IMR-90 (cell line): ENCODE results near the gene CDCP1. TPM values are rescaled to one million over a fixed set of nuclear protein-coding genes. Genes with fewer than 3 reads are reported as not detected.
A peak's percentile ranks its signal among the peaks of the same experiment; 100 is the strongest.

Experiments used
- ATAC-seq: fragments of 200-7000 bp; cut with Tn5 transposase; 2 replicates; pipeline ENCODE4 v1.9.1; 2020; ENCODE audit warnings: low read depth, mild to moderate bottlenecking, moderate library complexity
- BruUV-seq: library from RNA; stranded (reverse); fragments of 400-500 nt; replicated peaks from 2 replicates; lab custom pipeline; 2021; lab: Mats Ljungman, UMichigan
- CTCF ChIA-PET: fragments of 300-600 bp; formaldehyde crosslinking; extraction: SDS; loops from one replicate; lab custom pipeline; 2021; ENCODE audit warnings: antibody characterized with exemption; lab: Yijun Ruan, JAX
- POLR2A ChIA-PET: fragments of 300-600 bp; sonication (Branson Sonifier 250); formaldehyde crosslinking; loops from one replicate; lab custom pipeline; 2022; ENCODE audit warnings: antibody characterized with exemption; ENCODE audit not compliant: unreplicated experiment; lab: Charles Lee
- DNase-seq: peaks from one replicate; pipeline ENCODE4 v3.0.0; 2013
- H2AFZ ChIP-seq: replicated peaks from 2 replicates; pipeline ENCODE3; 2013; ENCODE audit warnings: low read length, mild to moderate bottlenecking; ENCODE audit not compliant: poor library complexity
- H2AK5ac ChIP-seq: 2 replicates; pipeline ENCODE4 v1.6.1; 2013; ENCODE audit warnings: low read depth, low read length, inconsistent platforms
- H2AK9ac ChIP-seq: replicated peaks from 2 replicates; pipeline ENCODE3; 2013; ENCODE audit warnings: mild to moderate bottlenecking, low read depth, low read length, moderate library complexity; ENCODE audit not compliant: poor library complexity
- H2BK120ac ChIP-seq: 2 replicates; pipeline ENCODE4 v1.6.1; 2013; ENCODE audit warnings: low read depth, low read length, inconsistent platforms
- H2BK15ac ChIP-seq: 3 replicates; pipeline ENCODE4 v1.6.1; 2013; ENCODE audit warnings: low read depth, low read length, inconsistent platforms
- H2BK20ac ChIP-seq: 2 replicates; pipeline ENCODE4 v1.6.1; 2013; ENCODE audit warnings: low read depth, mild to moderate bottlenecking, inconsistent platforms, low read length, moderate library complexity
- H2BK5ac ChIP-seq: 2 replicates; pipeline ENCODE4 v1.6.1; 2013; ENCODE audit warnings: mild to moderate bottlenecking, low read depth, low read length, inconsistent platforms; ENCODE audit not compliant: poor library complexity, severe bottlenecking
- H3K14ac ChIP-seq: replicated peaks from 2 replicates; pipeline ENCODE4 v1.6.1; 2013; ENCODE audit warnings: low read depth, low read length, inconsistent platforms
- H3K18ac ChIP-seq: 2 replicates; pipeline ENCODE4 v1.6.1; 2013; ENCODE audit warnings: low read depth, low read length, control low read depth
- H3K23ac ChIP-seq: 2 replicates; pipeline ENCODE4 v1.6.1; 2013; ENCODE audit warnings: low read depth, low read length, inconsistent platforms
- H3K27ac ChIP-seq: 2 replicates; pipeline ENCODE4 v1.5.1; 2013; ENCODE audit warnings: mild to moderate bottlenecking, control low read depth, low read length; ENCODE audit not compliant: insufficient read depth
- H3K27me3 ChIP-seq: 2 replicates; pipeline ENCODE4 v1.6.1; 2013; ENCODE audit warnings: low read length; ENCODE audit not compliant: control insufficient read depth, insufficient read depth
- H3K36me3 ChIP-seq: 2 replicates; pipeline ENCODE4 v1.6.1; 2013; ENCODE audit warnings: low read length, mixed read lengths; ENCODE audit not compliant: control insufficient read depth, insufficient read depth
- H3K4ac ChIP-seq: 2 replicates; pipeline ENCODE4 v1.6.1; 2013; ENCODE audit warnings: low read depth, low read length, inconsistent platforms
- H3K4me1 ChIP-seq: 2 replicates; pipeline ENCODE4 v1.6.1; 2013; ENCODE audit warnings: low read length, mixed read lengths; ENCODE audit not compliant: control insufficient read depth, insufficient read depth
- H3K4me2 ChIP-seq: 2 replicates; pipeline ENCODE4 v1.6.1; 2013; ENCODE audit warnings: low read depth, mild to moderate bottlenecking, control low read depth, low read length, moderate library complexity
- H3K4me3 ChIP-seq: 2 replicates; pipeline ENCODE4 v1.5.1; 2013; ENCODE audit warnings: low read depth, mild to moderate bottlenecking, control low read depth, low read length, moderate library complexity; ENCODE audit not compliant: insufficient read depth
- H3K56ac ChIP-seq: 2 replicates; pipeline ENCODE4 v1.6.1; 2013; ENCODE audit warnings: low read length, inconsistent platforms; ENCODE audit not compliant: insufficient read depth; ENCODE audit errors: extremely low read depth
- H3K79me1 ChIP-seq, 2 experiments: 2 replicates each; pipeline ENCODE4 v1.6.1; 2013; ENCODE audit warnings: low read length in 2 of 2, inconsistent platforms in 1 of 2, low read depth in 1 of 2
- H3K9ac ChIP-seq: 2 replicates; pipeline ENCODE4 v1.6.1; 2013; ENCODE audit warnings: low read depth, low read length, control low read depth
- H3K9me1 ChIP-seq: 2 replicates; pipeline ENCODE4 v1.6.1; 2013; ENCODE audit warnings: low read length, inconsistent platforms; ENCODE audit not compliant: insufficient read depth
- H3K9me3 ChIP-seq: 2 replicates; pipeline ENCODE4 v1.6.1; 2013; ENCODE audit warnings: low read length; ENCODE audit not compliant: control insufficient read depth, insufficient read depth
- H4K20me1 ChIP-seq: 2 replicates; pipeline ENCODE4 v1.6.1; 2013; ENCODE audit warnings: low read length, inconsistent platforms; ENCODE audit not compliant: insufficient read depth
- H4K5ac ChIP-seq: 2 replicates; pipeline ENCODE4 v1.6.1; 2013; ENCODE audit warnings: mild to moderate bottlenecking, low read depth, low read length, control low read depth
- H4K8ac ChIP-seq, 2 experiments: 2 replicates each; pipeline ENCODE4 v1.6.1; 2013; ENCODE audit warnings: low read depth in 2 of 2, low read length in 2 of 2, control low read depth in 1 of 2, inconsistent platforms in 1 of 2
- H4K91ac ChIP-seq: 2 replicates; pipeline ENCODE4 v1.6.1; 2013; ENCODE audit warnings: low read depth, low read length, inconsistent platforms; ENCODE audit not compliant: insufficient read depth
- CHD1 ChIP-seq: IDR thresholded peaks from 2 replicates; pipeline ENCODE4 v1.6.1; 2012; ENCODE audit warnings: low read depth, low read length, improper control_type of control experiment
- CTCF ChIP-seq: conservative IDR thresholded peaks from 2 replicates; pipeline ENCODE4 v1.5.1; 2012; ENCODE audit warnings: mild to moderate bottlenecking, low read depth, low read length, improper control_type of control experiment
- ELK1 ChIP-seq: fragments of 150-350 bp; IDR thresholded peaks from 2 replicates; pipeline ENCODE4 v1.6.1; 2016; ENCODE audit warnings: low read depth, mild to moderate bottlenecking, low read length, moderate library complexity, borderline replicate concordance
- FOS ChIP-seq: fragments of 150-350 bp; IDR thresholded peaks from 2 replicates; pipeline ENCODE4 v1.6.1; 2016; ENCODE audit warnings: low read depth, low read length
- MAFK ChIP-seq: IDR thresholded peaks from 2 replicates; pipeline ENCODE4 v1.6.1; 2012; ENCODE audit warnings: low read depth, low read length, improper control_type of control experiment
- MXI1 ChIP-seq: IDR thresholded peaks from 2 replicates; pipeline ENCODE4 v1.6.1; 2012; ENCODE audit warnings: low read depth, mild to moderate bottlenecking, low read length, moderate library complexity, borderline replicate concordance
- POLR2A ChIP-seq: IDR thresholded peaks from 2 replicates; pipeline ENCODE4 v1.6.1; 2012; ENCODE audit warnings: mild to moderate bottlenecking, low read depth, low read length
- USF2 ChIP-seq: fragments of 150-350 bp; IDR thresholded peaks from 2 replicates; pipeline ENCODE4 v1.6.1; 2017; ENCODE audit warnings: mild to moderate bottlenecking, antibody characterized with exemption, low read length, low read depth
- WGBS, 2 experiments: methylation state at CpG; one replicate each; pipeline versions ENCODE4 v1.1.5 to v1.1.7; 2013; ENCODE audit warnings: missing lambda C conversion rate in 2 of 2; ENCODE audit not compliant: insufficient read length in 1 of 2; ENCODE audit errors: extremely low coverage in 2 of 2; 5-methylcytosine and 5-hydroxymethylcytosine counted together
- dilution Hi-C: fragments of 300-500 bp; cut with HindIII; formaldehyde crosslinking; loops from one replicate; pipeline ENCODE4 v1.14.3; 2018; ENCODE audit warnings: low sequenced_read_pairs; ENCODE audit not compliant: unreplicated experiment
- in situ Hi-C: fragments of 300-500 bp; cut with MboI; formaldehyde crosslinking; loops from 3 replicates; pipeline ENCODE4 v1.14.3; 2019; ENCODE audit warnings: low sequenced_read_pairs, inconsistent platforms, mixed read lengths
- intact Hi-C: fragments of 100-400 bp; cut with micrococcal nuclease; formaldehyde crosslinking; loops from 2 replicates; pipeline ENCODE4 v1.10.0; 2022
- polyA plus RNA-seq, 3 experiments: library from polyadenylated mRNA; depleted of rRNA; stranded (reverse); fragments of >200 nt; gene quantifications; 2 replicates each; pipeline ENCODE4 v1.2.3, GENCODE V29; 2012; ENCODE audit warnings: low replicate concordance in 1 of 3
- total RNA-seq: library from RNA; depleted of rRNA; stranded (reverse); fragments of >200 nt; gene quantifications from 2 replicates; pipeline ENCODE4 v1.2.3, GENCODE V29; 2012

CDCP1 gene
- total and polyA plus RNA-seq, 2 of the 4 experiments (the other 2 are of a cell fraction): 2.5 to 3.8 TPM

- H2BK15ac ChIP-seq: peak overlapping the region; percentile 94; the same call in 2 of the 3 replicates
- H3K4me2 ChIP-seq: no peak overlapping the region
- H2AK5ac ChIP-seq: peak overlapping the region; percentile 97
- no peaks in the 10 kb centered on the region for H3K27me3 ChIP-seq
- no peak for TF ChIP-seq ELK1
- TF ChIP-seq CTCF: no peak
- no peak for TF ChIP-seq USF2
- TF ChIP-seq POLR2A: no peak
- no peak for TF ChIP-seq MAFK
- TF ChIP-seq MXI1: no peak
- no peak for TF ChIP-seq FOS
- no peak for TF ChIP-seq CHD1
- intact Hi-C loops: no loop called here
- H4K8ac ChIP-seq: peak overlapping the region; percentile 66 to 74
- no TSS peak for BruUV-seq
- no peak for ATAC-seq
- peak overlapping the region; percentile 82 for H2BK20ac ChIP-seq
- H2BK120ac ChIP-seq: peak overlapping the region; percentile 97
- H3K4ac ChIP-seq: peak overlapping the region; percentile 73
- dilution Hi-C loops: no loop called here
- H3K56ac ChIP-seq: peak overlapping the region; percentile 32; the same call in 1 of the 2 replicates
- H2AFZ ChIP-seq: peak overlapping the region; percentile 9
- no peaks in the 10 kb centered on the region for H3K9me3 ChIP-seq
- H3K9me1 ChIP-seq: peaks cover 27% of the 10 kb centered on the region
- H3K14ac ChIP-seq: peak overlapping the region; percentile 91
- H3K79me1 ChIP-seq: peaks cover 0 to 8% of the 10 kb centered on the region in 2 experiments; a peak in 1 of 4 replicates
- peak overlapping the region; percentile 48; the same call in 1 of the 2 replicates for H3K23ac ChIP-seq
- WGBS, 2 experiments: no CpG with 5 or more reads among the region's 1 CpG
- no peak for DNase-seq
- H2AK9ac ChIP-seq: peak overlapping the region; percentile 11
- no peaks in the 10 kb centered on the region for H3K36me3 ChIP-seq
- peak overlapping the region; percentile 97 for H2BK5ac ChIP-seq
- peaks cover 19% of the 10 kb centered on the region for H3K4me1 ChIP-seq
- ChIA-PET CTCF (interaction anchor here (0.7 to 0.9 kb wide), 2 partner anchors 41 to 44 kb away, joined by 3 read pairs; no protein-coding TSS in a partner anchor), POLR2A (interaction anchor here (0.6 kb wide), 1 partner anchor 50 kb away, joined by 4 read pairs; no protein-coding TSS in a partner anchor)
- peak overlapping the region; percentile 76 for H3K18ac ChIP-seq
- peak overlapping the region; percentile 78 for H4K5ac ChIP-seq
- no peak overlapping the region; the same call in 1 of the 2 replicates for H3K9ac ChIP-seq
- H3K27ac ChIP-seq: peak overlapping the region; percentile 64
- no peaks in the 10 kb centered on the region for H4K20me1 ChIP-seq
- H4K91ac ChIP-seq: peak overlapping the region; percentile 82
- H3K4me3 ChIP-seq: no peak overlapping the region
- in situ Hi-C loops: no loop called here
These were observed 61.8 kb downstream of the CDCP1 start for GRCh38 chr3:45084361-45084760.
